Measurements from ENCODE around the gene TRMT1. TPM values are rescaled to one million over a fixed set of nuclear protein-coding genes. Genes with fewer than 3 reads are reported as not detected.
A peak's percentile ranks its signal among the peaks of the same experiment; 100 is the strongest.
"Not testable (repeated sequence)": the region's sequence is repeated elsewhere in the genome, so short reads cannot be mapped to it uniquely, and the experiment has no call there.

TRMT1 gene
- total RNA-seq, 1 experiment from 2014 or later: 63.2 TPM

DNA sequence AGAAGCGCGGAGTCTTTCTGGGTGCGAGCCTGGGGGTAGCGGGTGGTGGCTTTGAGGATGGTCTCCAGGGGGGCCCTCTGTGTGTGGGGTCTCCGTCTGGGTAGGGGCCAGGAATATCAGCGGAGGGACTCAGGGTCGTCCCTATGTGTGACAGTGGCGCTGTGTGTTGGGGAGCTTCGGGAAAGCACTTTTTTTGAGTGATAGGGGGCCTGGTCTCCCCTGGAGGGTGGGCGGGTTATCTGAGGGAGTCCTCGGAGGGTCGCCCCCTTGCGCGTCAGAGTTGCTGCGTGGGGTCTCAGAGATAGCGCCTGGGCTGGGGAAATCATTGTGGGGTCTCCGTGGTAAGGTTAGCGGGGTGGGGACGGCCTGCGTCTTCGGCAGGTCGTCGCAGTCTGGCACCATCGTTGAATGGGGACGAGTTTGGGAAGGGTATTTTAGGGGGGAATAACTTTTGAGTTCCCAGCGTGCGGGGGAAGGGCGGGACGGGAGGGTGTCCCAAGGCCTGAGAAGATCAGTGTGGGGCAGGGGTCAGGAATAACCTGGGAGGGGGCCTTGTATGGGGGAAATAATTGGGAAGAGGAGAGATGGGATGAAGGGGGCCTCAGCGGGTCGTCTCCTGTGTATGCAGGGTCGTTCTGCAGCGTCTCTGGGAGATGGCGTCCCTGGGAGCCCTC lies 34.5 kb upstream of the TRMT1 start:
- no peaks in the 10 kb centered on the region for H3K27me3 Mint-ChIP-seq (ENCODE audit: insufficient read depth, unreplicated experiment)
- no peaks in the 10 kb centered on the region for H3K9me3 Mint-ChIP-seq (ENCODE audit: unreplicated experiment)
- peak overlapping the region; percentile 92 for H3K27ac Mint-ChIP-seq (ENCODE audit: low read depth, unreplicated experiment)
- ChIA-PET CTCF (interaction anchor here (0.9 to 1.4 kb wide), 6 partner anchors 27 to 579 kb away, joined by 3 to 6 read pairs (median 3); no protein-coding TSS in a partner anchor), POLR2A (interaction anchor here (0.8 to 4.0 kb wide), 8 partner anchors 13 to 127 kb away, joined by 3 to 53 read pairs (median 8); partner anchors contain the start of gene NACC1)
- H3K4me3 Mint-ChIP-seq (ENCODE audit: unreplicated experiment): peak overlapping the region; percentile 82
- intact Hi-C loops (cut with micrococcal nuclease): loop anchor here (1.0 to 10.0 kb wide), 3 partner anchors 32 to 110 kb away; partner anchors contain the start of gene NACC1
- no peak for DNase-seq (ENCODE audit: unreplicated experiment)
- H3K36me3 Mint-ChIP-seq (ENCODE audit: insufficient read depth, unreplicated experiment): peaks cover 50% of the 10 kb centered on the region
- TSS peak; percentile 54 for BruUV-seq (replicated peaks)
- TF ChIP-seq, protein P1, sequence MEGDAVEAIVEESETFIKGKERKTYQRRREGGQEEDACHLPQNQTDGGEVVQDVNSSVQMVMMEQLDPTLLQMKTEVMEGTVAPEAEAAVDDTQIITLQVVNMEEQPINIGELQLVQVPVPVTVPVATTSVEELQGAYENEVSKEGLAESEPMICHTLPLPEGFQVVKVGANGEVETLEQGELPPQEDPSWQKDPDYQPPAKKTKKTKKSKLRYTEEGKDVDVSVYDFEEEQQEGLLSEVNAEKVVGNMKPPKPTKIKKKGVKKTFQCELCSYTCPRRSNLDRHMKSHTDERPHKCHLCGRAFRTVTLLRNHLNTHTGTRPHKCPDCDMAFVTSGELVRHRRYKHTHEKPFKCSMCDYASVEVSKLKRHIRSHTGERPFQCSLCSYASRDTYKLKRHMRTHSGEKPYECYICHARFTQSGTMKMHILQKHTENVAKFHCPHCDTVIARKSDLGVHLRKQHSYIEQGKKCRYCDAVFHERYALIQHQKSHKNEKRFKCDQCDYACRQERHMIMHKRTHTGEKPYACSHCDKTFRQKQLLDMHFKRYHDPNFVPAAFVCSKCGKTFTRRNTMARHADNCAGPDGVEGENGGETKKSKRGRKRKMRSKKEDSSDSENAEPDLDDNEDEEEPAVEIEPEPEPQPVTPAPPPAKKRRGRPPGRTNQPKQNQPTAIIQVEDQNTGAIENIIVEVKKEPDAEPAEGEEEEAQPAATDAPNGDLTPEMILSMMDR (IDR thresholded peaks at IDR 0.05; ENCODE audit: unreplicated experiment): no peak
- H3K4me1 Mint-ChIP-seq (ENCODE audit: insufficient read depth, unreplicated experiment): peaks cover 11% of the 10 kb centered on the region

DNA sequence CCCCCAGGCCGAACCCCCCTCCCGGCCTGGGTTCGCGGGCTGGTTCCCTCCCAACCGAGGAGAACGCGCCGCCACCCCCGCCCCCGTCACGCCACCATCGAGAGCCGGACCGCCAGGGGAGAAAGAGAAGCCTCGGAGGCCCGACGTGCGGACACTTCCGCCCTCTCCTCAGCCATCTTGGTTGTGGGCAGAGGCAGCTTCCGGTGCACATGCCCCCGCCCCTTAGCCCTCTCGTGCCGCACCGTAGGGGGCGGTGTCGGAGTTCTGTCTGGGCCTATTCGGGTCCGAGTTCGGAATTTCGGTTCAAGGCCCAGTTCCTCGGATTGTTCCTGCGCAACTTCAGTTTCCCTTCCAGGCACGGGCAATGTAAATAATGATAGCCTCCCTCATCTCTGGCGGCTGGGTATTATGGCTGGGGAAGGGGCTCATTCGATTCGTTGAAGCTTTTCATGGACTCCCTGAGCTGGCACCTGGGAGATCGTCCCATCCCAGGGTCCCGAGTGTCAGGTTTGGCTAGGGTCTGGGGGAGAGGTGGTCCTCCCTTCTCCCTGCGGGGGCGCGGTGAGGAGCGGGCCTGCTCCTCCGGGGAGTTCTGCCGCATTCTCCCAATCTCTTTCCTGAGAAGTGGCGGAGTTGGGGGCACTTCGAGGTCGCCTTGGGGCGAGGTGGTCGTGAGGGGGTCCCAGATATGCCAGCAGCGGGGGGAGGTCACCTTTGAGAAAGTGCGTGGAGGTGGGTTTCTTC lies 33.8 kb upstream of the TRMT1 start, which contains the start of the genes IER2 and STX10:
Gene IER2 (plus strand): TSS at position 225 of the 744 bp plus-strand sequence. CDS start 2,776 bp downstream, outside the sequence.
Gene STX10 (minus strand): TSS at position 189 of the 744 bp plus-strand sequence. CDS start 202 bp downstream, outside the sequence.
- TF ChIP-seq, protein P1 (IDR thresholded peaks at IDR 0.05; ENCODE audit: unreplicated experiment): peak; percentile 25
- ChIA-PET CTCF (interaction anchor here (0.6 to 1.4 kb wide), 10 partner anchors 8 to 579 kb away, joined by 3 to 6 read pairs (median 3); no protein-coding TSS in a partner anchor), POLR2A (interaction anchor here (0.8 to 4.0 kb wide), 11 partner anchors 14 to 204 kb away, joined by 3 to 53 read pairs (median 4); partner anchors contain the start of genes NACC1 and TRMT1)
- no TSS peak for BruUV-seq (replicated peaks)
- H3K27ac Mint-ChIP-seq (ENCODE audit: low read depth, unreplicated experiment): peak within 1 kb of the TSS; percentile 92
- intact Hi-C loops (cut with micrococcal nuclease): loop anchor here (1.0 to 10.0 kb wide), 3 partner anchors 32 to 111 kb away; partner anchors contain the start of gene NACC1
- peak within 1 kb of the TSS; percentile 82 for H3K4me3 Mint-ChIP-seq (ENCODE audit: unreplicated experiment)
- DNase-seq (ENCODE audit: unreplicated experiment): peak; percentile 97
- no peaks in the 10 kb centered on the region for H3K27me3 Mint-ChIP-seq (ENCODE audit: insufficient read depth, unreplicated experiment)
- peaks cover 11% of the 10 kb centered on the region for H3K4me1 Mint-ChIP-seq (ENCODE audit: insufficient read depth, unreplicated experiment)
- no peaks in the 10 kb centered on the region for H3K9me3 Mint-ChIP-seq (ENCODE audit: unreplicated experiment)
- H3K36me3 Mint-ChIP-seq (ENCODE audit: insufficient read depth, unreplicated experiment): peaks cover 47% of the 10 kb centered on the region

DNA sequence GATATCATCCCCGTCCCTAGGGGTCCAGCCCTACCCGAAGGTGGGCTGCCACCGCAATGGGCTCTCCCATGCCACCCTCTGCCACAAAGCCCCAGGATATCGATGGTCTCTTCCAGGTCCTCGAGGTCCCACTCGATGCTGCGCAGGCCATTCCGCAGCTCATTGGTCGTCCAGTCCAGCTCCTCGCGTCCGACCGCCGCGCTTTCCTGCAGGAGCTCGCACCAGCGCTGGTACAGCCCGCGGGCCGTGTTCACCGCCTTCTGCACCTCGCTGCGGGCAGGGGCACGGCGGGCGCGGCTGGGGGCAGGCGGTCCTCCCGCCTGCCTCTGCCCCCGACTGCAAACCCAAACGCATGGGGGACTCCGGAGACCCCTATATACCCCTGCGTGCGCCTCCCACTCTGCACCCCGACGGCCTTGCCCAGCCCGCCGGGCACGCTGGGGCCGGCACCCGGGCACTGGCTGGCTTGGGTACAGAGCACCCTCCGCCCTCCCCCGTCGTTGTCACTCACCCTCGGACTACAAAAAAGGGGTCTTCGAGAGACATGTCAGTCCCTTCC lies 33.2 kb upstream of the TRMT1 start:
- peaks cover 11% of the 10 kb centered on the region for H3K4me1 Mint-ChIP-seq (ENCODE audit: insufficient read depth, unreplicated experiment)
- no peaks in the 10 kb centered on the region for H3K9me3 Mint-ChIP-seq (ENCODE audit: unreplicated experiment)
- no TSS peak for BruUV-seq (replicated peaks)
- CTCF ChIA-PET: interaction anchor here (0.7 to 1.2 kb wide), 6 partner anchors 8 to 580 kb away, joined by 3 to 4 read pairs (median 3); no protein-coding TSS in a partner anchor
- DNase-seq (ENCODE audit: unreplicated experiment): peak; percentile 48
- intact Hi-C loops (cut with micrococcal nuclease): loop anchor here (1.0 to 10.0 kb wide), 3 partner anchors 31 to 112 kb away; partner anchors contain the start of gene NACC1
- no peaks in the 10 kb centered on the region for H3K27me3 Mint-ChIP-seq (ENCODE audit: insufficient read depth, unreplicated experiment)
- peak overlapping the region; percentile 82 for H3K4me3 Mint-ChIP-seq (ENCODE audit: unreplicated experiment)
- peak overlapping the region; percentile 92 for H3K27ac Mint-ChIP-seq (ENCODE audit: low read depth, unreplicated experiment)
- POLR2A ChIA-PET: interaction anchor here (0.6 to 4.0 kb wide), 10 partner anchors 15 to 203 kb away, joined by 3 to 53 read pairs (median 4); partner anchors contain the start of genes NACC1 and TRMT1
- peaks cover 43% of the 10 kb centered on the region for H3K36me3 Mint-ChIP-seq (ENCODE audit: insufficient read depth, unreplicated experiment)
- TF ChIP-seq, protein P1 (IDR thresholded peaks at IDR 0.05; ENCODE audit: unreplicated experiment): no peak

DNA sequence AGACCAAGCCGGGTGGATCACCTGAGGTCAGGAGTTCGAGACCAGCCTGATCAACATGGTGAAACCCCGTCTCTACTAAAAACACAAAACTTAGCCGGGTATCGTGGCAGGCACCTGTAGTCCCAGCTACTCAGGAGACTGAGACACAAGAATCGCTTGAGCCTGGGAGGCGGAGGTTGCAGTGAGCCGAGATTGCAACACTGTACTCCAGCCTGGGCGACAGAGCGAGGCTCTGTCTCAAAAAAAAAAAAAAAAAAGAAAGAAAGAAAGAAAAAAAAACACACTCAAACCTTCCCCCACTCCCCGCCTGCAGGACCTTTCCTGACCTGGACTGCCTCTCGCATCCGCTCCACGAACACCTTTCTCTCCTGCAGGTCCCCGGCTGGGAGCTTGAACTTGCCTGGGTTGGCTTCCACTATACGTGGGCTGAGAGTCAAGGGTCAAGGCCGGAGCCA lies 32.7 kb upstream of the TRMT1 start:
- H3K9me3 Mint-ChIP-seq (ENCODE audit: unreplicated experiment); H3K27me3 Mint-ChIP-seq (ENCODE audit: insufficient read depth, unreplicated experiment); DNase-seq (ENCODE audit: unreplicated experiment); intact Hi-C loops (cut with micrococcal nuclease); BruUV-seq (replicated peaks): not testable (repeated sequence)
- POLR2A ChIA-PET: interaction anchor here (0.6 to 4.0 kb wide), 5 partner anchors 15 to 193 kb away, joined by 3 to 53 read pairs (median 21); partner anchors contain the start of genes NACC1 and TRMT1
- CTCF ChIA-PET: interaction anchor here (0.6 to 1.1 kb wide), 3 partner anchors 14 to 184 kb away, joined by 3 read pairs; no protein-coding TSS in a partner anchor
- H3K4me1 Mint-ChIP-seq (ENCODE audit: insufficient read depth, unreplicated experiment): peaks cover 11% of the 10 kb centered on the region
- peak overlapping the region; percentile 82 for H3K4me3 Mint-ChIP-seq (ENCODE audit: unreplicated experiment)
- peaks cover 43% of the 10 kb centered on the region for H3K36me3 Mint-ChIP-seq (ENCODE audit: insufficient read depth, unreplicated experiment)
- H3K27ac Mint-ChIP-seq (ENCODE audit: low read depth, unreplicated experiment): peak overlapping the region; percentile 92

Measured in MCF 10A (cell line).